HEK293 (cell line): Measurements from ENCODE around the gene OAT.

ENCODE experiments used
- ELK4 ChIP-seq: IDR thresholded peaks from 2 replicates; pipeline ENCODE4 v1.6.1; 2011; ENCODE audit warnings: mild to moderate bottlenecking, low read depth, low read length, borderline replicate concordance
- HOXC10 ChIP-seq: sonication (generic); formaldehyde crosslinking; IDR thresholded peaks from 2 replicates; pipeline ENCODE4 v1.8.1; 2023; ENCODE audit warnings: mild to moderate bottlenecking, missing genetic modification reagents
- MZF1 ChIP-seq: fragments of 450-650 bp; formaldehyde crosslinking; IDR thresholded peaks from 2 replicates; pipeline ENCODE4 v1.5.1; 2017; ENCODE audit warnings: missing biosample characterization, missing genetic modification characterization, borderline replicate concordance
- OSR2 ChIP-seq: fragments of 450-650 bp; formaldehyde crosslinking; IDR thresholded peaks from 2 replicates; pipeline ENCODE4 v1.5.1; 2016; ENCODE audit warnings: missing biosample characterization, missing genetic modification characterization
- PRDM1 ChIP-seq: fragments of 450-650 bp; formaldehyde crosslinking; IDR thresholded peaks from 2 replicates; pipeline ENCODE4; 2016; ENCODE audit warnings: missing biosample characterization, missing genetic modification characterization
- PRDM10 ChIP-seq: fragments of 450-650 bp; formaldehyde crosslinking; IDR thresholded peaks from 2 replicates; pipeline ENCODE4 v1.5.1; 2016; ENCODE audit warnings: missing biosample characterization, missing genetic modification characterization
- RBAK ChIP-seq: fragments of 450-650 bp; formaldehyde crosslinking; IDR thresholded peaks from 2 replicates; pipeline ENCODE4 v1.5.1; 2016; ENCODE audit warnings: missing biosample characterization, missing genetic modification characterization
- ZBTB26 ChIP-seq: fragments of 450-650 bp; formaldehyde crosslinking; optimal IDR thresholded peaks from 2 replicates; pipeline ENCODE3; 2016; ENCODE audit warnings: missing biosample characterization, mild to moderate bottlenecking, missing genetic modification characterization
- ZNF174 ChIP-seq: fragments of 450-650 bp; formaldehyde crosslinking; IDR thresholded peaks from 2 replicates; pipeline ENCODE4 v1.5.0; 2017; ENCODE audit warnings: missing biosample characterization, mild to moderate bottlenecking, missing genetic modification characterization
- ZNF175 ChIP-seq: fragments of 450-650 bp; formaldehyde crosslinking; IDR thresholded peaks from 2 replicates; pipeline ENCODE4 v1.5.1; 2016; ENCODE audit warnings: missing biosample characterization, missing genetic modification characterization
- ZNF280D ChIP-seq: fragments of 450-650 bp; formaldehyde crosslinking; IDR thresholded peaks from 2 replicates; pipeline ENCODE4 v1.5.1; 2016; ENCODE audit warnings: missing biosample characterization, missing genetic modification characterization
- ZNF473 ChIP-seq: fragments of 450-650 bp; formaldehyde crosslinking; IDR thresholded peaks from 2 replicates; pipeline ENCODE4 v1.5.1; 2017; ENCODE audit warnings: missing biosample characterization, missing genetic modification characterization
- ZNF48 ChIP-seq: fragments of 450-650 bp; formaldehyde crosslinking; IDR thresholded peaks from 2 replicates; pipeline ENCODE4 v1.5.1; 2016; ENCODE audit warnings: missing biosample characterization, missing genetic modification characterization
- ZNF488 ChIP-seq: fragments of 450-650 bp; formaldehyde crosslinking; IDR thresholded peaks from 2 replicates; pipeline ENCODE4 v1.5.1; 2016; ENCODE audit warnings: missing biosample characterization, missing genetic modification characterization
- ZNF518A ChIP-seq: fragments of 450-650 bp; formaldehyde crosslinking; conservative IDR thresholded peaks from 2 replicates; pipeline ENCODE4 v1.5.1; 2016; ENCODE audit warnings: low read depth, missing biosample characterization, missing genetic modification characterization
- ZNF521 ChIP-seq: fragments of 450-650 bp; formaldehyde crosslinking; IDR thresholded peaks from 2 replicates; pipeline ENCODE4 v1.5.1; 2017; ENCODE audit warnings: missing biosample characterization, mild to moderate bottlenecking, missing genetic modification characterization
- ZNF530 ChIP-seq: fragments of 450-650 bp; formaldehyde crosslinking; IDR thresholded peaks from 2 replicates; pipeline ENCODE4 v1.5.1; 2016; ENCODE audit warnings: low read depth, missing biosample characterization, missing genetic modification characterization
- ZNF600 ChIP-seq: fragments of 450-650 bp; formaldehyde crosslinking; IDR thresholded peaks from 2 replicates; pipeline ENCODE4 v1.5.1; 2016; ENCODE audit warnings: missing biosample characterization, missing genetic modification characterization
- ZNF76 ChIP-seq: fragments of 450-650 bp; formaldehyde crosslinking; IDR thresholded peaks from 2 replicates; pipeline ENCODE4; 2016; ENCODE audit warnings: low read depth, missing biosample characterization, missing genetic modification characterization, borderline replicate concordance
- ZNF777 ChIP-seq: fragments of 450-650 bp; formaldehyde crosslinking; IDR thresholded peaks from 2 replicates; pipeline ENCODE4 v1.5.1; 2017; ENCODE audit warnings: missing biosample characterization, missing genetic modification characterization, borderline replicate concordance
- ZSCAN16 ChIP-seq: fragments of 450-650 bp; formaldehyde crosslinking; IDR thresholded peaks from 2 replicates; pipeline ENCODE4 v1.5.1; 2016; ENCODE audit warnings: missing biosample characterization, missing genetic modification characterization
- ZSCAN18 ChIP-seq: fragments of 450-650 bp; formaldehyde crosslinking; IDR thresholded peaks from 2 replicates; pipeline ENCODE4 v1.5.1; 2016; ENCODE audit warnings: missing biosample characterization, missing genetic modification characterization

The OAT gene

GRCh38 chr10:124461642-124462347 is 43.1 kb upstream of the OAT start, which contains the start of gene LHPP (continued):
- TF ChIP-seq PRDM10 (tag by site-specific recombination) (peak; percentile 88; the same call in 1 of the 2 replicates), ZNF518A (tag by site-specific recombination) (no peak), PRDM1 (tag by site-specific recombination) (no peak), HOXC10 (CRISPR knock-in tag) (no peak), RBAK (no peak), ZNF174 (tag by site-specific recombination) (no peak), MZF1 (tag by site-specific recombination) (no peak), ZNF280D (tag by site-specific recombination) (no peak), ZNF488 (tag by site-specific recombination) (no peak), ZNF473 (tag by site-specific recombination) (no peak), ZNF777 (tag by site-specific recombination) (no peak), ZNF521 (tag by site-specific recombination) (no peak), ELK4 (no peak), OSR2 (tag by site-specific recombination) (no peak), ZBTB26 (peak; percentile 61), ZNF600 (tag by site-specific recombination) (no peak; the same call in 1 of the 2 replicates), ZNF76 (tag by site-specific recombination) (peak; percentile 92), ZNF48 (tag by site-specific recombination) (no peak), ZNF175 (tag by site-specific recombination) (no peak), ZSCAN16 (no peak), ZNF530 (no peak), ZSCAN18 (no peak)
